OCI-LY1 (cell line): ENCODE measurements around the gene ROPN1L.

Source experiments
- H2AFZ ChIP-seq: fragments of 200-600 bp; sonication (generic), shearing (Covaris generic); 2 replicates; pipeline ENCODE4 v1.6.0; 2014; ENCODE audit warnings: antibody characterized with exemption, mild to moderate bottlenecking, low read length
- H3F3A ChIP-seq: fragments of 200-600 bp; sonication (generic), shearing (Covaris generic); 2 replicates; pipeline ENCODE4 v1.6.0; 2014; ENCODE audit warnings: mild to moderate bottlenecking, antibody characterized with exemption, low read length, moderate library complexity; ENCODE audit not compliant: insufficient read depth
- H3K27ac ChIP-seq: fragments of 200-600 bp; sonication (generic); 2 replicates; pipeline ENCODE4 v1.5.1; 2014; ENCODE audit warnings: low read length, mixed run types, mild to moderate bottlenecking, low read depth; ENCODE audit not compliant: poor library complexity, severe bottlenecking
- H3K27me3 ChIP-seq: fragments of 200-600 bp; sonication (generic); 2 replicates; pipeline ENCODE4 v1.6.0; 2014; ENCODE audit warnings: antibody characterized with exemption, mild to moderate bottlenecking, low read length, moderate library complexity; ENCODE audit not compliant: insufficient read depth
- H3K36me3 ChIP-seq: fragments of 200-600 bp; sonication (generic); 2 replicates; pipeline ENCODE4 v1.6.1; 2014; ENCODE audit warnings: mild to moderate bottlenecking, antibody characterized with exemption, low read length, moderate library complexity, mixed read lengths; ENCODE audit not compliant: insufficient read depth
- H3K4me1 ChIP-seq: fragments of 200-600 bp; sonication (generic); 2 replicates; pipeline ENCODE4 v1.5.1; 2014; ENCODE audit warnings: mild to moderate bottlenecking, low read length, moderate library complexity; ENCODE audit not compliant: insufficient read depth, severe bottlenecking
- H3K4me2 ChIP-seq: fragments of 200-600 bp; sonication (generic), shearing (Covaris generic); 2 replicates; pipeline ENCODE4 v1.6.1; 2014; ENCODE audit warnings: low read length
- H3K4me3 ChIP-seq: fragments of 200-600 bp; sonication (generic); 2 replicates; pipeline ENCODE4 v1.5.1; 2014; ENCODE audit warnings: low read length, low read depth, mild to moderate bottlenecking, mixed read lengths; ENCODE audit not compliant: poor library complexity, severe bottlenecking
- H3K79me2 ChIP-seq: fragments of 200-600 bp; shearing (Covaris generic); 2 replicates; pipeline ENCODE4 v1.6.1; 2016; ENCODE audit warnings: mixed run types, low read length, mixed read lengths; ENCODE audit not compliant: insufficient read depth
- H3K9ac ChIP-seq: fragments of 200-600 bp; sonication (generic), shearing (Covaris generic); 2 replicates; pipeline ENCODE4 v1.6.1; 2014; ENCODE audit warnings: mild to moderate bottlenecking, low read length, mixed read lengths
- H3K9me2 ChIP-seq: fragments of 200-600 bp; sonication (generic), shearing (Covaris generic); 2 replicates; pipeline ENCODE4 v1.6.1; 2014; ENCODE audit warnings: low read depth, mild to moderate bottlenecking, low read length, mixed read lengths
- H3K9me3 ChIP-seq: fragments of 200-600 bp; shearing (Covaris generic); 2 replicates; pipeline ENCODE4 v1.6.1; 2014; ENCODE audit warnings: low read length, mixed read lengths
- H4K20me1 ChIP-seq: fragments of 200-600 bp; sonication (generic), shearing (Covaris generic); 2 replicates; pipeline ENCODE4 v1.6.0; 2016; ENCODE audit warnings: mild to moderate bottlenecking, low read length; ENCODE audit not compliant: insufficient read depth
- EZH2 ChIP-seq: fragments of 200-600 bp; sonication (generic), shearing (Covaris generic); IDR thresholded peaks from 2 replicates; pipeline ENCODE4 v1.8.0; 2017; ENCODE audit warnings: borderline replicate concordance, mixed run types, mild to moderate bottlenecking, antibody characterized with exemption, low read length, moderate library complexity, mixed read lengths
- TF ChIP-seq, protein P1 (sequence below): fragments of 200-600 bp; sonication (generic), shearing (Covaris generic); IDR thresholded peaks from 2 replicates; pipeline ENCODE4 v1.5.1; 2017; ENCODE audit warnings: mild to moderate bottlenecking, antibody characterized with exemption, low read length, moderate library complexity, mixed read lengths

The ROPN1L gene

DNA sequence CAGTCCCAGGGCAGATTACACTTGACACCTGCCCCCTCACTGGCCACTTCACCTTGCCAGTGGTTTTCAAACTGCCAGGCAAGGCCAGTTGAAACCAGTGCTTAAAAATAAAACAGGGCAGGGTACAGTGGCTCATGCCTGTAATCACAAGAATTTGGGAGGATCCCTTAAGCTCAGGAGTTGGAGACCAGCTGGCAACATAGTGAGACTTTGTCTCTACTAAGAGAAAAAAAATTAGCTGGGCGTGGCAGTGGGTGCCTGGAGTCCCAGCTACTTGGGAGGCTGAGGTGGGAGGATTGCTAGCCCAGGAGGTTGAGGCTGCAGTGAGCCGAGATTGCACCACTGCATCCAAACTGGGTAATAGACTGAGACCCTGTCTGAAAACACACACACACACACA lies 58.1 kb downstream of the ROPN1L start:
- TF ChIP-seq EZH2 = no peak
- TF ChIP-seq, protein P1, sequence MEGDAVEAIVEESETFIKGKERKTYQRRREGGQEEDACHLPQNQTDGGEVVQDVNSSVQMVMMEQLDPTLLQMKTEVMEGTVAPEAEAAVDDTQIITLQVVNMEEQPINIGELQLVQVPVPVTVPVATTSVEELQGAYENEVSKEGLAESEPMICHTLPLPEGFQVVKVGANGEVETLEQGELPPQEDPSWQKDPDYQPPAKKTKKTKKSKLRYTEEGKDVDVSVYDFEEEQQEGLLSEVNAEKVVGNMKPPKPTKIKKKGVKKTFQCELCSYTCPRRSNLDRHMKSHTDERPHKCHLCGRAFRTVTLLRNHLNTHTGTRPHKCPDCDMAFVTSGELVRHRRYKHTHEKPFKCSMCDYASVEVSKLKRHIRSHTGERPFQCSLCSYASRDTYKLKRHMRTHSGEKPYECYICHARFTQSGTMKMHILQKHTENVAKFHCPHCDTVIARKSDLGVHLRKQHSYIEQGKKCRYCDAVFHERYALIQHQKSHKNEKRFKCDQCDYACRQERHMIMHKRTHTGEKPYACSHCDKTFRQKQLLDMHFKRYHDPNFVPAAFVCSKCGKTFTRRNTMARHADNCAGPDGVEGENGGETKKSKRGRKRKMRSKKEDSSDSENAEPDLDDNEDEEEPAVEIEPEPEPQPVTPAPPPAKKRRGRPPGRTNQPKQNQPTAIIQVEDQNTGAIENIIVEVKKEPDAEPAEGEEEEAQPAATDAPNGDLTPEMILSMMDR = no peak
- Histone ChIP-seq H3K27ac (no peak overlapping the region), H4K20me1 (no peaks in the 10 kb centered on the region), H2AFZ (no peak overlapping the region), H3K4me3 (no peak overlapping the region), H3K9me3 (peaks cover 4% of the 10 kb centered on the region), H3K9me2 (no peaks in the 10 kb centered on the region), H3K79me2 (no peaks in the 10 kb centered on the region), H3K4me1 (no peaks in the 10 kb centered on the region), H3F3A (no peaks in the 10 kb centered on the region), H3K9ac (no peak overlapping the region), H3K4me2 (no peak overlapping the region), H3K27me3 (no peaks in the 10 kb centered on the region), H3K36me3 (no peaks in the 10 kb centered on the region; the same call in 1 of the 2 replicates)

GRCh38 chr5:10500669-10501068 lies 59.0 kb downstream of the ROPN1L start:
- Histone ChIP-seq H3K36me3 (no peaks in the 10 kb centered on the region), H3K9me3 (no peaks in the 10 kb centered on the region), H3K79me2 (no peaks in the 10 kb centered on the region), H3K27me3 (no peaks in the 10 kb centered on the region), H3K4me2 (no peak overlapping the region), H3F3A (no peaks in the 10 kb centered on the region), H4K20me1 (no peaks in the 10 kb centered on the region), H3K4me3 (no peak overlapping the region), H3K27ac (no peak overlapping the region), H2AFZ (no peak overlapping the region), H3K9me2 (no peaks in the 10 kb centered on the region), H3K4me1 (peaks cover 7% of the 10 kb centered on the region), H3K9ac (no peak overlapping the region)
- no peak for TF ChIP-seq EZH2
- TF ChIP-seq, protein P1 = no peak

GRCh38 chr5:10501554-10502075 lies 59.9 kb downstream of the ROPN1L start:
- Histone ChIP-seq H3K36me3 (no peaks in the 10 kb centered on the region), H3K27me3 (no peaks in the 10 kb centered on the region), H3K9me3 (no peaks in the 10 kb centered on the region), H3K4me3 (no peak overlapping the region), H3F3A (no peaks in the 10 kb centered on the region), H3K4me2 (no peak overlapping the region), H3K9me2 (no peaks in the 10 kb centered on the region), H2AFZ (no peak overlapping the region), H3K27ac (no peak overlapping the region), H3K79me2 (no peaks in the 10 kb centered on the region), H4K20me1 (no peaks in the 10 kb centered on the region), H3K9ac (no peak overlapping the region), H3K4me1 (peaks cover 7% of the 10 kb centered on the region)
- TF ChIP-seq, protein P1 = no peak
- TF ChIP-seq EZH2 = no peak
